HepG2 (cell line): ENCODE results near the gene MCMBP. TPM values are rescaled to one million over a fixed set of nuclear protein-coding genes. Genes with fewer than 3 reads are reported as not detected.

Experiments
- CHD2 ChIP-seq: IDR thresholded peaks from 2 replicates; pipeline ENCODE4 v1.6.1; 2011; ENCODE audit warnings: low read depth, low read length, improper control_type of control experiment
- HOMEZ ChIP-seq: IDR thresholded peaks from 2 replicates; pipeline ENCODE4 v1.6.1; 2016; ENCODE audit warnings: low read depth
- MAFF ChIP-seq: IDR thresholded peaks from 2 replicates; pipeline ENCODE4 v1.6.1; 2011; ENCODE audit warnings: low read depth, low read length, improper control_type of control experiment
- MLX ChIP-seq: IDR thresholded peaks from 2 replicates; pipeline ENCODE4 v1.6.1; 2016
- TEAD2 ChIP-seq: sonication (generic); formaldehyde crosslinking; IDR thresholded peaks from 2 replicates; pipeline ENCODE4 v1.9.0; 2021; ENCODE audit warnings: missing genetic modification reagents
- ZBTB8A ChIP-seq: sonication (generic); formaldehyde crosslinking; IDR thresholded peaks from 2 replicates; pipeline ENCODE4 v1.4.0; 2020; ENCODE audit warnings: mild to moderate bottlenecking, low read depth, missing genetic modification reagents, borderline replicate concordance
- ZFP90 ChIP-seq: sonication (generic); formaldehyde crosslinking; IDR thresholded peaks from 2 replicates; pipeline ENCODE4 v1.8.0; 2022; ENCODE audit warnings: missing genetic modification reagents, mild to moderate bottlenecking, inconsistent platforms, borderline replicate concordance
- ZNF318 ChIP-seq: sonication (generic); formaldehyde crosslinking; IDR thresholded peaks from 2 replicates; pipeline ENCODE4 v1.4.0; 2020; ENCODE audit warnings: mild to moderate bottlenecking, missing genetic modification reagents
- ZNF326 ChIP-seq: sonication (generic); formaldehyde crosslinking; IDR thresholded peaks from 2 replicates; pipeline ENCODE4 v1.4.0; 2020; ENCODE audit warnings: missing genetic modification reagents, borderline replicate concordance
- ZNF362 ChIP-seq: sonication (generic); formaldehyde crosslinking; IDR thresholded peaks from 2 replicates; pipeline ENCODE4 v1.4.0; 2020; ENCODE audit warnings: missing genetic modification reagents, mild to moderate bottlenecking, borderline replicate concordance
- ZNF430 ChIP-seq: sonication (generic); formaldehyde crosslinking; IDR thresholded peaks from 2 replicates; pipeline ENCODE4 v1.9.0; 2021; ENCODE audit warnings: mild to moderate bottlenecking, missing genetic modification reagents
- ZNF563 ChIP-seq: sonication (generic); formaldehyde crosslinking; IDR thresholded peaks from 2 replicates; pipeline ENCODE4 v1.8.0; 2022; ENCODE audit warnings: mild to moderate bottlenecking, moderate library complexity, missing genetic modification reagents
- polyA plus RNA-seq, 8 experiments: library from polyadenylated mRNA; depleted of rRNA in 3 of 8; stranded (reverse) in 7 of 8; unstranded in 1 of 8; fragments of >200 nt; fragmentation: Illumina TruSeq in 4 of 8; extraction: Trizol in 4 of 8; gene quantifications; 2 replicates each; pipeline versions ENCODE4 v1.2.1 to v1.2.3, GENCODE V29; 2011 to 2016; ENCODE audit warnings: low read depth in 4 of 8, missing spikeins in 1 of 8, mixed read lengths in 1 of 8; ENCODE audit not compliant: insufficient read depth in 1 of 8
- total RNA-seq, 5 experiments: library from RNA; depleted of rRNA; stranded (reverse); fragments of >200 nt; fragmentation: Illumina TruSeq; extraction: Trizol; gene quantifications; 2 replicates each; pipeline ENCODE4 v1.2.3, GENCODE V29; 2016; ENCODE audit warnings: low read depth in 1 of 5
- TF ChIP-seq, protein P1 (sequence below): sonication (generic); formaldehyde crosslinking; IDR thresholded peaks from 2 replicates; pipeline ENCODE4 v1.8.1; 2023; ENCODE audit warnings: missing genetic modification reagents, mild to moderate bottlenecking, borderline replicate concordance
- TF ChIP-seq, protein P2 (sequence below): sonication (generic); formaldehyde crosslinking; IDR thresholded peaks from 2 replicates; pipeline ENCODE4 v1.9.0; 2021; ENCODE audit warnings: missing genetic modification reagents, borderline replicate concordance

MCMBP gene
- total and polyA plus RNA-seq, 2 of the 13 experiments (the other 11 are each of a cell fraction or from before 2014, with no cell fraction given) = 35.7 to 62.4 TPM

DNA sequence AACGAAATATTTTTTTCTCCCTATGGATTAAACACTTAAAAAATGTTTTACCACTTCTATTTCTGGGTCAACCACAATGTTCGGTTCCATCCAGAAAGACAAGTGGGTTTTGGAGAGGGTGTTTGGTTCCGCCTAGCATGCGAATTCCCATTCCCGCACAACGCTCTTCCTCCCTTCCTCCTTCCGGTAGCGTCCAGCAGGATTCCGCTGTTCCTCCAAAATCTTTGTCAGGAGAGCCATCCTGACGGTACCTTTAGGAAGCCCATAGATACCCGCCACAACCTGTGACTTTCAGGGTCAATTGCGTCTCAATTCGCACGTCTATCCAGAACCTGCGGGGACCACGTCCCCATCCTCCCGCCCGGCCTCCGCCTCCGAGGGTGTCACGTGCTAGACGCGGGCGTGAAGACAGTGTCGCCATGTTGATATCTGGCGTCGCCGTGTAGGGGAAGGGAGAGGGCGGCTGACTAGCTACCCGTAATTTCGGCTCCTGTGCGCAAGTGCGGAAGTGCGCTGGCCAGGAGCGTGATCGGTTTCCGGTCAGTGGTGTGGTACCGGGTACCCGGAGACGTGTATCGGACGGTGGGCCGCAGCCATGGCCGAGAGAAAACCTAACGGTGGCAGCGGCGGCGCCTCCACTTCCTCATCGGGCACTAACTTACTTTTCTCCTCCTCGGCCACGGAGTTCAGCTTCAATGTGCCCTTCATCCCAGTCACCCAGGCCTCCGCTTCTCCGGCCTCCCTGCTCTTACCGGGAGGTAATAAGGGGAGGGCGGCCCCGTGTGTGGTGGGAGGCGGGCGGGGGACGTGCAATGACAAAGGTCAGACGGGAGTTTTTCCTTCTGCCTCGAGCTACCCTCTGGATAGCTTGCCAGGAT, 19.8 kb upstream of the MCMBP start, which contains the start of gene SEC23IP (continued):
- TF ChIP-seq ZNF563 (CRISPR knock-in tag) (peak; percentile 87), TEAD2 (no peak), CHD2 (no peak), HOMEZ (CRISPR knock-in tag) (peak; percentile 77; the same call in 1 of the 2 replicates), ZNF362 (CRISPR knock-in tag) (no peak), ZFP90 (CRISPR knock-in tag) (no peak), ZNF430 (CRISPR knock-in tag) (no peak), MLX (peak; percentile 94), ZNF326 (CRISPR knock-in tag) (no peak), ZBTB8A (CRISPR knock-in tag) (0 out of 2 replicates have a peak, but pooled peaks have one; percentile 41), MAFF (no peak), ZNF318 (CRISPR knock-in tag) (0 out of 2 replicates have a peak, but pooled peaks have one; percentile 61)
- TF ChIP-seq, protein P1, sequence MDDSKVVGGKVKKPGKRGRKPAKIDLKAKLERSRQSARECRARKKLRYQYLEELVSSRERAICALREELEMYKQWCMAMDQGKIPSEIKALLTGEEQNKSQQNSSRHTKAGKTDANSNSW = peak; percentile 70; the same call in 1 of the 2 replicates
- TF ChIP-seq, protein P2, sequence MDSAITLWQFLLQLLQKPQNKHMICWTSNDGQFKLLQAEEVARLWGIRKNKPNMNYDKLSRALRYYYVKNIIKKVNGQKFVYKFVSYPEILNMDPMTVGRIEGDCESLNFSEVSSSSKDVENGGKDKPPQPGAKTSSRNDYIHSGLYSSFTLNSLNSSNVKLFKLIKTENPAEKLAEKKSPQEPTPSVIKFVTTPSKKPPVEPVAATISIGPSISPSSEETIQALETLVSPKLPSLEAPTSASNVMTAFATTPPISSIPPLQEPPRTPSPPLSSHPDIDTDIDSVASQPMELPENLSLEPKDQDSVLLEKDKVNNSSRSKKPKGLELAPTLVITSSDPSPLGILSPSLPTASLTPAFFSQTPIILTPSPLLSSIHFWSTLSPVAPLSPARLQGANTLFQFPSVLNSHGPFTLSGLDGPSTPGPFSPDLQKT = no peak
